Uterus (tissue), 2 donors: Measurements from ENCODE around the gene EVPL.

Experiments
- POLR2A ChIP-seq, 2 donors: fragments of 450-650 bp; IDR thresholded peaks; one replicate each; pipeline ENCODE4 v1.6.1; 2016; ENCODE audit warnings: antibody characterized with exemption in 2 of 2, mild to moderate bottlenecking in 1 of 2, moderate library complexity in 1 of 2
- TF ChIP-seq, protein P1 (sequence below), 4 experiments: fragments of 200-600 bp in 2 of 4; fragments of 450-650 bp in 2 of 4; sonication (generic) in 2 of 4; IDR thresholded peaks; one replicate each; pipeline ENCODE4 v1.5.1; 2016 to 2019; ENCODE audit warnings: antibody characterized with exemption in 4 of 4, mild to moderate bottlenecking in 2 of 4, moderate library complexity in 1 of 4

- TF ChIP-seq, protein P1, sequence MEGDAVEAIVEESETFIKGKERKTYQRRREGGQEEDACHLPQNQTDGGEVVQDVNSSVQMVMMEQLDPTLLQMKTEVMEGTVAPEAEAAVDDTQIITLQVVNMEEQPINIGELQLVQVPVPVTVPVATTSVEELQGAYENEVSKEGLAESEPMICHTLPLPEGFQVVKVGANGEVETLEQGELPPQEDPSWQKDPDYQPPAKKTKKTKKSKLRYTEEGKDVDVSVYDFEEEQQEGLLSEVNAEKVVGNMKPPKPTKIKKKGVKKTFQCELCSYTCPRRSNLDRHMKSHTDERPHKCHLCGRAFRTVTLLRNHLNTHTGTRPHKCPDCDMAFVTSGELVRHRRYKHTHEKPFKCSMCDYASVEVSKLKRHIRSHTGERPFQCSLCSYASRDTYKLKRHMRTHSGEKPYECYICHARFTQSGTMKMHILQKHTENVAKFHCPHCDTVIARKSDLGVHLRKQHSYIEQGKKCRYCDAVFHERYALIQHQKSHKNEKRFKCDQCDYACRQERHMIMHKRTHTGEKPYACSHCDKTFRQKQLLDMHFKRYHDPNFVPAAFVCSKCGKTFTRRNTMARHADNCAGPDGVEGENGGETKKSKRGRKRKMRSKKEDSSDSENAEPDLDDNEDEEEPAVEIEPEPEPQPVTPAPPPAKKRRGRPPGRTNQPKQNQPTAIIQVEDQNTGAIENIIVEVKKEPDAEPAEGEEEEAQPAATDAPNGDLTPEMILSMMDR (IDR thresholded peaks at IDR 0.05): no peak
- TF ChIP-seq POLR2A (IDR thresholded peaks at IDR 0.05): no peak
These were observed 31.7 kb downstream of the EVPL start for GRCh38 chr17:75995385-75995925.
